Brain microvascular endothelial cell (primary cell): ENCODE results near the gene HDAC9.

ENCODE experiments used
- DNase-seq: peaks from one replicate; pipeline ENCODE4 v3.0.0-alpha.2; 2020
- H3K27ac ChIP-seq: fragments of 250-450 bp; sonication (Bioruptor Pico); 2 replicates; pipeline ENCODE4 v1.5.1; 2020; ENCODE audit warnings: mild to moderate bottlenecking, moderate library complexity
- H3K27me3 ChIP-seq: fragments of 250-450 bp; sonication (Bioruptor Pico); replicated peaks from 2 replicates; pipeline ENCODE4 v1.5.1; 2020; ENCODE audit warnings: mild to moderate bottlenecking
- H3K36me3 ChIP-seq: fragments of 250-450 bp; sonication (Bioruptor Pico); replicated peaks from 2 replicates; pipeline ENCODE4 v1.5.1; 2020; ENCODE audit warnings: mild to moderate bottlenecking
- H3K4me3 ChIP-seq: 2 replicates; pipeline ENCODE4 v1.5.1; 2011; ENCODE audit warnings: low read depth, mild to moderate bottlenecking, control low read depth, low read length, moderate library complexity
- CTCF ChIP-seq: IDR thresholded peaks from 2 replicates; pipeline ENCODE4 v1.5.1; 2011; ENCODE audit warnings: low read depth, mild to moderate bottlenecking, moderate library complexity, low read length, control low read depth, inconsistent platforms; ENCODE audit errors: missing control alignments
- in situ Hi-C: cut with HindIII; loops from 2 replicates; pipeline ENCODE4 v1.10.0; 2017; ENCODE audit warnings: low sequenced_read_pairs, low pct_ligation_motif_present

HDAC9 gene

GRCh38 chr7:18547509-18548187 lies 52.1 kb downstream of the HDAC9 start:
- DNase-seq: no peak
- no peak overlapping the region for H3K4me3 ChIP-seq
- no peaks in the 10 kb centered on the region for H3K27me3 ChIP-seq
- no peak for TF ChIP-seq CTCF
- in situ Hi-C loops: no loop called here
- H3K27ac ChIP-seq: no peak overlapping the region
- H3K36me3 ChIP-seq: no peaks in the 10 kb centered on the region

DNA sequence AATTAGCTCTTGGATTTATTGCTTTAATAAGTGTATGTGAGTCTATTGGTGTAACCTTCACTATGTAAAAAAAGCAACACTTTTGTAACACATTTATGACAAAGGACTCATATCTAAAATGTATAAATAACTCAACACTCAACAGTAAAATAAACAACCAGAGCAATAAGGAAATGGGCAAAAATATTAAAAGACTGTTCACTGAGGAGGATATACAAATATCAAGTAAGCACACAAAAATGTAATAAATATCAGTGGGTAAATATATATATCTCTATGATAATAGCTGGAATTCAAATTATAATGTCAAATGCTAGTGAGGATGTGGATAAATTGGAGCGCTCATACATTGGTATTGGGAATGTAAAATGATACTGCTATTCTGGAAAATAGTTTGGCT lies 53.0 kb downstream of the HDAC9 start:
- Histone ChIP-seq H3K27ac (no peak overlapping the region), H3K36me3 (no peaks in the 10 kb centered on the region), H3K4me3 (no peak overlapping the region), H3K27me3 (no peaks in the 10 kb centered on the region)
- TF ChIP-seq CTCF: no peak
- no peak for DNase-seq
- in situ Hi-C loops: no loop called here

DNA sequence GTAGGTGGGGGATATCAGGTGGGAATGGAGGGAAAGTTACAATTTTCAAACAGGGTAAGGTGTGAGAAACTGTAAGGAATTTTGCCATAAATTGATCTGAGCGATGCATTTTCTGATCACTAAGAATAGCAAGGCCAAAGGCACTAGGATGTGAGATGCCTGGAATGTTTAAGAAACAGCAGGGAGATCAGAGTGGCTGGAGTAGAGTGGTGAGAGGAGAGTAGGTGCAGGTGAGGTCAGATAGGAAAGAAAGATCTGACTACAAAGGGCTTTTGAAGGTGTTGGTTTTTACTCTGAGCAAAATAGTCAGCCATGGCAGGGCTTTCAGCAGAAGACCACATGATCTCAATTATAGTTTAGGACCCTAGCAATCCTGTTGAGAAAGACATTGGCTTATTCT lies 55.0 kb downstream of the HDAC9 start:
- H3K4me3 ChIP-seq: no peak overlapping the region

GRCh38 chr7:18552316-18552916 lies 56.9 kb downstream of the HDAC9 start:
- TF ChIP-seq CTCF: no peak
- no peak for DNase-seq
- H3K27me3 ChIP-seq: no peaks in the 10 kb centered on the region
- in situ Hi-C loops: no loop called here
- H3K27ac ChIP-seq: no peak overlapping the region
- no peaks in the 10 kb centered on the region for H3K36me3 ChIP-seq
- H3K4me3 ChIP-seq: no peak overlapping the region

More for the DNA sequence above, 55.0 kb downstream of the HDAC9 start:
- no peak for TF ChIP-seq CTCF
- Histone ChIP-seq H3K36me3 (no peaks in the 10 kb centered on the region), H3K27me3 (no peaks in the 10 kb centered on the region), H3K27ac (no peak overlapping the region)
- in situ Hi-C loops: no loop called here
- DNase-seq: no peak

DNA sequence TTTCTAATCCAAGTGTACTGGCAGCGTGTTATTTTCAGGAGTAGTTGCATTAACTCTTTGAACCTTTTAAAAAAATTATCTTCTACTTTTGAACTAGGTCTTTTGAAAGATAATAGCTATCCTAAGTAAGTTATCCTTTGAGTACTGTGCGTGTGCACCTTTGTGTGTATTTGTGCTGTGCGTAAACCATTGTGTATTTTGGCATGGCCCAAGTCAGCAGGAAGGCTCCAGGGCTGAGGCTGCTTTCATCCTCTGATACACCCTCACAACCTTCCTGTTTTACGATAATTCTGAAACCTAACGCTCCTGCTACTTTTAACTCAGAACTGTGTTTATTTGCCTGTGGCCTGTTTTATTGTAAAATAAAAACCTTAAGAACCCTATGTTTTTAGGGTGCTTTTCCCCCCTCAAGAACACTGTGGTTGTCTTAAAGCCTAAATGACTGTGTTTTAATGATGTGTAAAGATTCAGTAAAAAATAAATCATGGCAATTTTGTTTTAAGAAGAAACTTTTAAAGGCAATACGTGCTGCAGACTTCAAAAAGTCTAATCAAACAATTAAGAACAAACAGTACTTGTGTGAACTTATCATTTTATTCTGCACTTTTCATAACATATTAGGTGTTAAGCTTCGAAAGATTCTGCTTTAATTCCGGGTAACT lies 57.5 kb downstream of the HDAC9 start:
- Histone ChIP-seq H3K27ac (no peak overlapping the region), H3K36me3 (no peaks in the 10 kb centered on the region), H3K4me3 (no peak overlapping the region), H3K27me3 (no peaks in the 10 kb centered on the region)
- in situ Hi-C loops: no loop called here
- DNase-seq: peak; percentile 23
- no peak for TF ChIP-seq CTCF
